Adrenal gland (tissue), 12 donors: ENCODE data around the gene CSNK1A1L. TPM values are rescaled to one million over a fixed set of nuclear protein-coding genes. Genes with fewer than 3 reads are reported as not detected.

Source experiments
- DNase-seq, 7 donors: peaks; one replicate each; pipeline ENCODE4 v3.0.0-alpha.2; 2019 to 2020
- H3K27ac ChIP-seq, 5 donors: fragments of 200-600 bp; sonication (generic) in 4 of 5; 1 replicate in 3 of 5; 2 replicates in 2 of 5; pipeline versions ENCODE4 v1.5.1 to v1.8.0; 2016 to 2020; ENCODE audit warnings: mild to moderate bottlenecking in 1 of 5
- H3K27me3 ChIP-seq: fragments of 200-600 bp; 2 replicates; pipeline ENCODE4 v1.8.0; 2021
- H3K36me3 ChIP-seq, 2 donors: fragments of 200-600 bp; replicated peaks in 1 of 2; 1 replicate in 1 of 2; 2 replicates in 1 of 2; pipeline versions ENCODE4 v1.5.1 to v1.8.0; 2018 to 2022
- H3K4me1 ChIP-seq, 2 donors: fragments of 200-600 bp; replicated peaks in 1 of 2; 1 replicate in 1 of 2; 2 replicates in 1 of 2; pipeline versions ENCODE4 v1.5.1 to v1.8.0; 2018 to 2021
- H3K4me3 ChIP-seq, 4 donors: fragments of 200-600 bp; sonication (generic) in 3 of 4; one replicate each; pipeline ENCODE4 v1.5.1; 2016 to 2018
- H3K9me3 ChIP-seq, 3 donors: fragments of 200-600 bp; sonication (generic) in 1 of 3; replicated peaks in 1 of 3; 1 replicate in 2 of 3; 2 replicates in 1 of 3; pipeline versions ENCODE4 v1.5.1 to v1.8.0; 2016 to 2021
- POLR2A ChIP-seq, 2 donors: fragments of 450-650 bp; IDR thresholded peaks; one replicate each; pipeline ENCODE4 v1.6.1; 2017; ENCODE audit warnings: antibody characterized with exemption in 2 of 2, mild to moderate bottlenecking in 2 of 2, moderate library complexity in 1 of 2
- WGBS, 4 donors: extraction: QIAGEN DNeasy Blood & Tissue Kit in 2 of 4; methylation state at CpG; one replicate each; pipeline versions ENCODE4 v1.1.5 to v1.1.7; 2013 to 2017; 5-methylcytosine and 5-hydroxymethylcytosine counted together
- intact Hi-C, 2 donors: fragments of 100-400 bp; cut with DNase I; formaldehyde crosslinking; loops; one replicate each; pipeline versions ENCODE4 v1.14.1 to v1.15.0; 2022 to 2023
- polyA plus RNA-seq, 3 donors: library from polyadenylated mRNA; stranded (reverse); fragments of 200-250 nt in 2 of 3; fragments of 350-450 nt in 1 of 3; fragmentation: Illumina TruSeq in 1 of 3; extraction: RNeasy Lipid Tissue Mini Kit (QIAGEN cat#74804) in 1 of 3; gene quantifications; one replicate each; pipeline ENCODE4 v1.2.3, GENCODE V29; 2013 to 2014
- total RNA-seq, 9 donors: library from RNA; depleted of rRNA in 4 of 9; stranded (reverse); fragments of >200 nt in 4 of 9; fragments of 120-200 nt in 1 of 9; fragmentation: NEBNext Ultra II Directional in 1 of 9; extraction: Animal tissue kit (Norgen Biotek cat#: 25700) in 1 of 9; gene quantifications; one replicate each; pipeline versions ENCODE4 v1.1.0 to v1.2.4, GENCODE V29; 2013 to 2023
- TF ChIP-seq, protein P1 (sequence below), 6 experiments: fragments of 450-650 bp in 4 of 6; fragments of 200-600 bp in 2 of 6; sonication (generic) in 1 of 6; IDR thresholded peaks; 1 replicate in 5 of 6; 2 replicates in 1 of 6; pipeline versions ENCODE4 v1.5.1 to v1.8.0; 2016 to 2021; ENCODE audit warnings: antibody characterized with exemption in 6 of 6, mild to moderate bottlenecking in 2 of 6, moderate library complexity in 1 of 6
- donor health status: healthy with polysubstance abuse.
- donor health status: Bipolar disorder and iron deficiency.
- donor health status: DM: yes; HTN: yes; CAD: no.
- donor health status: DM: no; HTN: no; CAD: no.
- donor health status: DM: no; HTN: no; CAD: no.
- donor health status: DM: yes; HTN: yes; CAD: no.

The CSNK1A1L gene
- total and polyA plus RNA-seq, 12 donors: not detected

DNA sequence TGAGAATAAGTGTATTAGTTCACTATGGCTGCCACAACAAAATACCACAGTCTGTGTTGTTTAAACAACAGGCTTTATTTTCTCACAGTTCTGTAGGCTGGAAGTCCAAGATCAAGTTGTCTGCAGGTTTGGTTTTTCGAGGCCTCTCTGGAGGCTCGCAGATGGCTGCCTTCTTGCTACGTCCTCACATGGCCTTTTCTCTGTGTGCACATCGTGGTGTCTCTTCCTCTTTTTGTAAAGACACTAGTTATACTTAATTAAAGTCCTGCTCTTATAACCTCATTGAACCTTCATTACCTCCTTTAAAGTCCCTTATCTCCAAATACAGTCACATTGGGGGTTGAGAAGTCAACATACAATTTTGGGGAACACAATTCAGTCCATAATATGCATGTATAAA lies 10.6 kb downstream of the CSNK1A1L start:
- H3K27ac ChIP-seq: no peak overlapping the region
- H3K4me3 ChIP-seq: no peak overlapping the region
- H3K36me3 ChIP-seq: no peaks in the 10 kb centered on the region
- TF ChIP-seq, protein P1, sequence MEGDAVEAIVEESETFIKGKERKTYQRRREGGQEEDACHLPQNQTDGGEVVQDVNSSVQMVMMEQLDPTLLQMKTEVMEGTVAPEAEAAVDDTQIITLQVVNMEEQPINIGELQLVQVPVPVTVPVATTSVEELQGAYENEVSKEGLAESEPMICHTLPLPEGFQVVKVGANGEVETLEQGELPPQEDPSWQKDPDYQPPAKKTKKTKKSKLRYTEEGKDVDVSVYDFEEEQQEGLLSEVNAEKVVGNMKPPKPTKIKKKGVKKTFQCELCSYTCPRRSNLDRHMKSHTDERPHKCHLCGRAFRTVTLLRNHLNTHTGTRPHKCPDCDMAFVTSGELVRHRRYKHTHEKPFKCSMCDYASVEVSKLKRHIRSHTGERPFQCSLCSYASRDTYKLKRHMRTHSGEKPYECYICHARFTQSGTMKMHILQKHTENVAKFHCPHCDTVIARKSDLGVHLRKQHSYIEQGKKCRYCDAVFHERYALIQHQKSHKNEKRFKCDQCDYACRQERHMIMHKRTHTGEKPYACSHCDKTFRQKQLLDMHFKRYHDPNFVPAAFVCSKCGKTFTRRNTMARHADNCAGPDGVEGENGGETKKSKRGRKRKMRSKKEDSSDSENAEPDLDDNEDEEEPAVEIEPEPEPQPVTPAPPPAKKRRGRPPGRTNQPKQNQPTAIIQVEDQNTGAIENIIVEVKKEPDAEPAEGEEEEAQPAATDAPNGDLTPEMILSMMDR (IDR thresholded peaks at IDR 0.05): no peak
- TF ChIP-seq POLR2A (IDR thresholded peaks at IDR 0.05): no peak
- intact Hi-C loops: no loop called here
- no peaks in the 10 kb centered on the region for H3K9me3 ChIP-seq
- DNase-seq: no peak
- no peaks in the 10 kb centered on the region for H3K27me3 ChIP-seq
- H3K4me1 ChIP-seq: no peaks in the 10 kb centered on the region
- 76 to 85% (median 78%) methylated on average over 4 of the region's 4 CpGs for WGBS, 4 donors

DNA sequence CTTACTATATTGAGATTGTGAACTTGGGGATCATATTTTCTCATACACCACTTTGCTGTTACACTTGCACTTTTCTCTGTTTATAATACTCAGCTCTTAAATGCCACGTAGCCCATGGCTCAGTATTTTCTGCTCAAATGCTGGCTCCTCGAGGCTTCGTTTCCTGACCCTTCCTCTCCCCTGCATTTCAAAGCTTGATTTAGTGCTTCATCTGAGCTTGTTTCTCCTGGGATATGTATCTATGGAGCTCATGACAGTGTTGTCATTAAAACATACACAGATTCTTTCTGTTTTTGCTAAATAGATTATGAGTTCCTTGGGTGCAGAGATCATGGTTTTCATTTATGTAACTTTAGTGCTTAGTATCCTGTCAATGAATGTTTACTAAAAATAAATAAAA lies 11.4 kb downstream of the CSNK1A1L start:
- no peaks in the 10 kb centered on the region for H3K27me3 ChIP-seq
- H3K4me1 ChIP-seq: no peaks in the 10 kb centered on the region
- H3K4me3 ChIP-seq: no peak overlapping the region
- TF ChIP-seq POLR2A (IDR thresholded peaks at IDR 0.05): no peak
- TF ChIP-seq, protein P1 (IDR thresholded peaks at IDR 0.05): no peak
- no peak overlapping the region for H3K27ac ChIP-seq
- H3K36me3 ChIP-seq: no peaks in the 10 kb centered on the region
- no peaks in the 10 kb centered on the region for H3K9me3 ChIP-seq
- intact Hi-C loops: no loop called here
- no peak for DNase-seq
- 28 to 46% (median 43%) methylated on average over 3 of the region's 3 CpGs for WGBS, 4 donors

DNA sequence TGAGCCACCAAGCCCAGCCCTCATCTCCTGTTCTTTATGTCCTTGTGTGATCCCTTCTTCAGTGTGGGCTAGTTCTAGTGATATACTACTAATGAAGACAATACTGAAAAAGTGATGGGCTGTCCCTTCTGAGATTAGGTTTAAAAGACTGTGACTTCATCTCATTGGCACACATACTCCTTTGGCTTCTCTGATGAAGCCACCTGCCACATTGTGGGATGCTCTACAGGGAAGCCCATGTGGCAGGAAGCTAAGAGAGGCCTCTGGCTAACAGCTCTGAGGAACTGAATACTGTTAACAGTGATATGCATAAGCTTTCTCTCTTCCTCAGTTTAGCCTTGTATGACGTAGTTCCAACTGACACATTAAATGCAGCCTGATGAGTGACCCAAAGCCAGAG lies 13.6 kb downstream of the CSNK1A1L start:
- TF ChIP-seq POLR2A (IDR thresholded peaks at IDR 0.05): no peak
- TF ChIP-seq, protein P1 (IDR thresholded peaks at IDR 0.05): no peak
- Histone ChIP-seq H3K9me3 (no peaks in the 10 kb centered on the region), H3K27ac (no peak overlapping the region), H3K4me1 (no peaks in the 10 kb centered on the region), H3K27me3 (no peaks in the 10 kb centered on the region), H3K4me3 (no peak overlapping the region), H3K36me3 (no peaks in the 10 kb centered on the region)
- intact Hi-C loops: no loop called here
- DNase-seq: no peak
- WGBS, 4 donors: 56 to 63% (median 59%) methylated on average over 1 of the region's 1 CpG

DNA sequence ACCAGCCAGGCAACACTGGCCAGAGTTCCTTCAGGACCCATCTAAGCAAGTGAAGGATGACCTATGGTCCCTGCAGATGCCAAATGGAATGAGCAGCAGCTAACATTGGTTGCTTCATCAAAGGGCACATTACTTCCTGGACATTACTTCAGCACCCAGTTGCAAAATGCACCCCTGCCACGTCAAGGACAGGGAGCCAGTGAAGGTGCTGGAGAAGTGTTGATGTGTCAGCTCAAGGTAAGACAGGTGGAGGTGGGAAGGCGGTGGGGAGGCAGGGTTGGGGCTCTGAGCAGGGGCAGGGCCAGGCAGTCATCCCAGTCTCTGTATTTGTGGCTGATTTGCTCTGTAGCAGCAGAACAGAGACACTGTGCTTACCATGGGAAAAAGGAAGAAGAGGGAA lies 14.6 kb downstream of the CSNK1A1L start:
- intact Hi-C loops: no loop called here
- no peak overlapping the region for H3K27ac ChIP-seq
- H3K4me1 ChIP-seq: no peaks in the 10 kb centered on the region
- WGBS, 4 donors: 60 to 91% (median 67%) methylated on average over 2 of the region's 2 CpGs
- H3K27me3 ChIP-seq: no peaks in the 10 kb centered on the region
- no peaks in the 10 kb centered on the region for H3K36me3 ChIP-seq
- no peak for DNase-seq
- TF ChIP-seq, protein P1 (IDR thresholded peaks at IDR 0.05): no peak
- TF ChIP-seq POLR2A (IDR thresholded peaks at IDR 0.05): no peak
- H3K4me3 ChIP-seq: no peak overlapping the region
- no peaks in the 10 kb centered on the region for H3K9me3 ChIP-seq
